Ovary (tissue), 3 donors: ENCODE data around the gene TMX4.

Experiments used
- EP300 ChIP-seq: sonication (generic); formaldehyde crosslinking; IDR thresholded peaks from one replicate; pipeline ENCODE4 v1.6.1; 2017; ENCODE audit warnings: antibody characterized with exemption
- POLR2A ChIP-seq: fragments of 450-650 bp; IDR thresholded peaks from one replicate; pipeline ENCODE4 v1.6.1; 2017; ENCODE audit warnings: antibody characterized with exemption, mild to moderate bottlenecking, moderate library complexity
- TF ChIP-seq, protein P1 (sequence below), 3 donors: fragments of 450-650 bp in 2 of 3; fragments of 200-600 bp in 1 of 3; IDR thresholded peaks; one replicate each; pipeline versions ENCODE4 v1.5.1 to v1.8.0; 2016 to 2022; ENCODE audit warnings: antibody characterized with exemption in 3 of 3, mild to moderate bottlenecking in 1 of 3
- donor health status: DM: no; HTN: no; CAD: no.

DNA sequence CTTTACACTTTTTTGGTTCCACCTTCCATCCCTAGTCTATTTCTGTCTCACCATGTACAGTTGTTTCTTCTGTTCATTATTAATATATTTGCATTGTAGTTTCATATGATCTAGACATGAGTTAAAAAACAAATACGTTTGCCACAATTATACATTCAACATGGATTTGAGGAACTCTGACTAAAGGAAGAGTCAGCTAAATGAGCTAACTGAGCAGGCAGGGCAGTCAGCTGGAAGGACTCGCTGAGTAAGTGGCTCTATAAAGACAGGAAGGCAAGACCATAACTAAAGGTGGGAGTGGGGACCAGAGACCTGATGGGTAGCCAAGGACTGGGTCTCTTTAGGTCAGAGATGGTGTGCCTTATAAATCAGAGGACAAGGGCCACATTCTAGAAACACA, 26.3 kb downstream of the TMX4 start:
- TF ChIP-seq EP300: no peak
- TF ChIP-seq, protein P1, sequence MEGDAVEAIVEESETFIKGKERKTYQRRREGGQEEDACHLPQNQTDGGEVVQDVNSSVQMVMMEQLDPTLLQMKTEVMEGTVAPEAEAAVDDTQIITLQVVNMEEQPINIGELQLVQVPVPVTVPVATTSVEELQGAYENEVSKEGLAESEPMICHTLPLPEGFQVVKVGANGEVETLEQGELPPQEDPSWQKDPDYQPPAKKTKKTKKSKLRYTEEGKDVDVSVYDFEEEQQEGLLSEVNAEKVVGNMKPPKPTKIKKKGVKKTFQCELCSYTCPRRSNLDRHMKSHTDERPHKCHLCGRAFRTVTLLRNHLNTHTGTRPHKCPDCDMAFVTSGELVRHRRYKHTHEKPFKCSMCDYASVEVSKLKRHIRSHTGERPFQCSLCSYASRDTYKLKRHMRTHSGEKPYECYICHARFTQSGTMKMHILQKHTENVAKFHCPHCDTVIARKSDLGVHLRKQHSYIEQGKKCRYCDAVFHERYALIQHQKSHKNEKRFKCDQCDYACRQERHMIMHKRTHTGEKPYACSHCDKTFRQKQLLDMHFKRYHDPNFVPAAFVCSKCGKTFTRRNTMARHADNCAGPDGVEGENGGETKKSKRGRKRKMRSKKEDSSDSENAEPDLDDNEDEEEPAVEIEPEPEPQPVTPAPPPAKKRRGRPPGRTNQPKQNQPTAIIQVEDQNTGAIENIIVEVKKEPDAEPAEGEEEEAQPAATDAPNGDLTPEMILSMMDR (IDR thresholded peaks at IDR 0.05): no peak
- TF ChIP-seq POLR2A: no peak
